Measurements from ENCODE around the gene SMC6.

SMC6 gene

DNA sequence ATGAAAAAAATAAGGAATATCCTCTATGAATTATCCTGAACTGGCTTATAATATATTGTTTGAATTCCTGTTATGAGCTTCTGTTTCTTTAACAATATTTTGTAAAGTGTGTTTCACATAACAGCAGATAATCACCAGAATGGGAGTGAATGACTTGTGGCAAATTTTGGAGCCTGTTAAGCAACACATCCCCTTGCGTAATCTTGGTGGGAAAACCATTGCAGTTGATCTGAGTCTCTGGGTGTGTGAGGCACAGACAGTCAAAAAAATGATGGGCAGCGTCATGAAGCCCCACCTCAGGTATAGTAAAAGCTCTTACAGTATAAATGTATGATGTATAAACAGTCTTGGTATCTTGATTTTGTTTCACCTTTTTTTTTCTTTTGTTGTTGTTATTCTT lies 6.2 kb upstream of the SMC6 start:
- DNase-seq, result no peak

- no peak for DNase-seq
These were observed 4.5 kb upstream of the SMC6 start for GRCh38 chr2:17758118-17758517.

- no peak for DNase-seq
These were observed 3.7 kb upstream of the SMC6 start for GRCh38 chr2:17757321-17757720.

GRCh38 chr2:17756668-17757067 lies 3.1 kb upstream of the SMC6 start:
- DNase-seq, result no peak

DNA sequence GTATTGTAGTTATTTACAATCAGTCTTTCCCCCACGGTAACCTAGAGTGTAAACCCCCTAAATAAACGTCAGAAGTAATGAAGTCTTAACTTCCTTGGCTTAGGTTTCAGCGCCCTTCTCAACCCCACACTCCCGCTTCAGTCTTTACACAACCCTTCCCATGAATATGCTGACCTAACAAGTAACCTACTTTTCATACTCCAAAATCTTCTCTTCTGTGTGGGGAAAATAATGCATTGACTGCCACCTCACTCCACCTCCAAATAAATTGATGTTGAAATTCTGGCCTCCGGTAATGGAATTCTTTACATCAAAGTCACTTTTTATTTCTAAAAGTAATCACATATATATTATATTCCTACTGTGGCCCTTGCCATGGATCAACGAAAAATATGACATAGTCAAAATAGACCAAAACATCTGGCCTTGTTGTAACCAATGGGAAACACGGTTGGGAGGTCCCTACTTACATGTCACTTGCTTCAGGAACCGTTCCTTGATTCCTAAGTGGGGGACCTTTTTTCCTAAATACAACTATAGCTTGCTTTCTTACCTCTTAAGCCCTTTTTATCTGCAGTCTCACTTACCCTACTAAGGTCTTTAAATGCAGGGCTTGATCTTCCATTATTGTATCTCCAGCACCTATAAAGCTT lies 1.3 kb upstream of the SMC6 start:
- no peak for DNase-seq

- DNase-seq, result peak; percentile 82
These were observed 463 bp downstream of the SMC6 start for GRCh38 chr2:17752892-17753802.

GRCh38 chr2:17752246-17752645 lies 1.4 kb downstream of the SMC6 start:
- no peak for DNase-seq

GRCh38 chr2:17749753-17750438 lies 3.7 kb downstream of the SMC6 start:
- DNase-seq, result no peak

DNA sequence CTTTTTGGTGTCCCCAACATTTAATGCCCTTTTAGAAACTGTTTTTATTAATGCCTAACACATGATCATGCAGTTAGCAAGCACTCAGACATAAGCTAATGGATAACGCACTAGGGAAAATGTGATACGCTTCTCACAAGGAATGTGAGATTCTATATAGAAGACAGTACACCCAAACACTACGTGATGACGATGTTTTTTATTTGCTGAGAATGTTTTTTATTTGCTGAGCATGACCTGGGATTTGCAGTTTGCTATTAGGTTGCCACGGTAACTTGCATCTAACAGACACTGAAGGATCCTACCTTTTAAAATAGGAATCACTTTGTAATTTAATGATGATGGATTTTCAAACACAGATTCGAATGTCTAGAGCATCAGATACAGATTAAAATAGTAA lies 4.9 kb downstream of the SMC6 start:
- DNase-seq, result no peak

- DNase-seq, result no peak
These were observed 5.7 kb downstream of the SMC6 start for GRCh38 chr2:17747684-17748452.

- no peak for DNase-seq
These were observed 13.4 kb downstream of the SMC6 start for GRCh38 chr2:17740203-17740602.

- DNase-seq, result no peak
These were observed 16.6 kb downstream of the SMC6 start for GRCh38 chr2:17736989-17737388.

- no peak for DNase-seq
These were observed 17.7 kb downstream of the SMC6 start for GRCh38 chr2:17735864-17736263.

- no peak for DNase-seq
These were observed 20.0 kb downstream of the SMC6 start for GRCh38 chr2:17733599-17733998.

DNA sequence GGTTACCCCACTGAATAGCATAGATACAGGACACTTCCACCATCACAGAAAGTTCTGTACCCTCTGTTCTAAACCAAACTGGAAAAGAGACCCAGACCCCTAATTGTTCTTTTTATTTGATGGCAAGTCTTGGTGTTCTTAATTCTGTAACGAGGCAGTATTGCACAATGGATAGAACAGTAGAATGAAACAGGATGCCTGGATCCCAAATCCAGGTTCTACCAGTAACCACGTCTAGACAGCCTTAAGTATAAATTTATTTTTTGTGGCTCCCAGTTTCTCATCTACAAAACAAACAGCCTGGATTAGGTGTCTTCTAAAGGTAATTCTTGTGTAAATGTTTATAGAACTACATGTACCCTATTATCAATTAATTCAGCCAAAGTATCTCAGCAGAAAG lies 23.7 kb downstream of the SMC6 start:
- DNase-seq, result no peak

- DNase-seq, result no peak
These were observed 25.4 kb downstream of the SMC6 start for GRCh38 chr2:17728210-17728609.

DNA sequence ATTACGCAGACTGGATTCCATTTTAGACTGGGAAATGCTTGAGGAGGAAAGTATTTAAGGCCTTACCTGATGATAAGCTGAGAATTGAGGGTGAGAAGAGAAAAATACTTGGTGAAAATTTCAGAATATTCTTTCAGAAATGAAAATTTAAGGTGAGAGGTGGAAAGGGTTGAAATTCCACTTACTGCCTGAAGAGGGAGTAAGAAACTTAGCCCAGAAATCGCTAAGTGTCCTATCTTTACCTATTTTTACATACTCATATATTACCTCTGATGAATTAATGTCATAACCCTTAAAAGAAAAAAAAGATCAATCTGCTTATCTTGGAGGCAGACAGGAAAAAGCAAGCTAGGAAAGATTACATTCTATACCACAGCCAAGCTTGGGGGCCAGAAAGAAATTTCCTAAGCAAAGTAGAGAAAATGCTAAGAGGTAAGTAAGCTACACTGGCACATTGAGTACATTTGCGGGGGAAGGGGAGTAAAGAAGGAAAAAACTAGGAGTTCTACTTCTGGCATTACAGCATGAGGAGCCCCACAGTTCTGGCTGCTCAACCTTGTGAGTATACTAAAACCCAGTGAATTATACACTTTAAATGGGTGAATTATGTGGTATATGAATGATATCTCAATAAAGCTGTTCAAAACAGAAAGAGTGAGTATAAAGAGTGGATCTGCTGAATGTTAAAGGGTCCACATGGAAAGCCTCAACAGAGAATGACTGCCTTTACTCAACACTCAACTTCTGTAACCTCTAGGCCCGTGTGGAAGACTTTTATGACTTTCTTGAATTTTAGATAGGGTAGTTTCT lies 33.8 kb downstream of the SMC6 start:
- no peak for DNase-seq

DNA sequence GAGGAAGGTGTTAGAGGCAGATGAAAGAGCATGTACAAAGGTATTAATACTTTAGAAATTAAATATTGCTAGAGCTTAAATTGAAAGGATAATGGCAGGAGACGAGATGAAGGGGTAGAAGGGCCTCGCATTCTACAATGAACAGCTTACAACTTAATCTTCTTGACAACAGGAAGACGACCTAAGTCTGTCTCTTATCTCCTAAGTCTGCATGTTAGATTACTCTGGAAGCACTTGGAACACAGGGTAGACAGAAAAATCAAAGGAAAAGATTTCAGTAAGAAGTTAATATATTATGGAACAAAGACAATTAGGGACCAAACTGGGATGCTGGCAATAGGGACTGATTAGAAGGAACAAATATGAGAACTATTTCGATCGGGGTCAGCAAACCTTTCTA lies 34.9 kb downstream of the SMC6 start:
- no peak for DNase-seq

DNA sequence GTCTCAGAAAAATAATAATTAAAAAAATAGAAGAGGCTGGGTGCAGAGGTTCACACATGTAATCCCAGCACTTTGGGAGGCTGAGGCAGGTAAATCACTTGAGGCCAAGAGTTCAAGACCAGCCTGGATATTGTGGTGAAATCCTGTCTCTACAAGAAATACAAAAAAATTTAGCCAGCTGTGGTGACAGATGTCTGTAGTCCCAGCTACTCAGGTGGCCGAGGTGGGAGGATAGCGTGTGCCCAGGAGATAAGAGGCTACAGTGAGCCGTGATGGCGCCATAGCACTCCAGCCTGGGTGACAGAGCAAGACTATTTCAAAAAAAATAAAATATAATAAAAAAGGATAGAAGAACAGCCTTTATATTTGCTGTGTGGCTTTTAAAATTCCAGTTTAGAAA lies 35.9 kb downstream of the SMC6 start:
- no peak for DNase-seq

DNA sequence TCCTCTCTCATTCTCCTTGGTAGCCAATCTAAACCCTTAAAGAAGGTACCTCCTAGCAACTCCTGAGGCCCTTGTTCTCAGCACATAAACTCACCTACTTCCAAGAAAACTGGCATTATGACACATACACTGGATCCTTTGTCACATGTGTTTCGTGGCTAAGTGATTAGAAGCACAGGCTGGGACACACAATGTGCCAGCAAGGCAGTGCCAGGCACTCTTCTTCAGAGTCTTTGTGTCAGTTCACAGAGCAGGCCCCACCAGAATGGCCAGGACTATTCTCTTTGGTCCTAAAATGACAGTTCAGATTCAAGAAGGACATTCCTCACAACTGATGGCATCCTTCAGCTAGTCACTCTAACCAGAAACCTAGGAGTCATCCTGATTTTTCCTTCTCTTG lies 40.3 kb downstream of the SMC6 start:
- DNase-seq, result no peak

DNA sequence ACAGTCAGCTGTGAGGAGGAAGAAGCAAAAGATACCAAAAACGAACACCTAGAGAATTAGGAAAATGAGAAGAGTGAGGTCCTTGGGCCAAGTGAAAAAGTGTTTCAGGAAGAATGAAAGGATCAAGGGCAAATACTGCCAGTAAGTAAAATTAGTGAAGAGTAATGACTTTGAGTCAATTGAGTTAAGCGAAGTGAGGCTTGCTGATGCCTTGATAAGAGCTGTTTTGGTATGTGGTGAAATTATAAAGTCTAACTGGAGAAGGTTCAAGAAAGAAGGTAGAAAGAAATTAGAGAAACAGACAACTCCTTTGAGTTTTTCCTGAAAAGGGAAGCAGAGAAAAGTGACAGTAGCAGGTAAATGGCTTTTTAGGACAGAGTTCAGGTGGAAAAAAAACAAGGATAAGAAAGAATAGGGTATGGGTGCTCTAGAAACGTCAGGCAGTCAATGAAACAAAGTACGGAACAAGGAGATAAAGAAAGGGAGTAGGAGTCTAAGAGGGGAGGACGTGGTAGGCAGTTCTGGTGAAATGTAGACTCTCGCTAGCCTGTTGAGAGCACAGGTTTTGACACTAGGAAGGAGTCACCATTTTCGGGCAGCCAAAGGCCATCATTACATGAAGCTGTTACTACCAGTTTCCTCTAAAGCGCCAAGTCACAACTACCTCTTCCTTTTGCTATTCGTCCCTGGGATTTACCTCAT lies 42.9 kb downstream of the SMC6 start:
- DNase-seq, result no peak

- DNase-seq, result no peak
These were observed 43.7 kb downstream of the SMC6 start for GRCh38 chr2:17709897-17710296.
